HepG2 (cell line): Measurements from ENCODE around the gene DNAJB11. TPM values are rescaled to one million over a fixed set of nuclear protein-coding genes. Genes with fewer than 3 reads are reported as not detected.

ENCODE experiments used
- AGO2 ChIP-seq: fragments of 200-400 bp; formaldehyde crosslinking; optimal IDR thresholded peaks from 2 replicates; pipeline ENCODE3; 2017; ENCODE audit warnings: mild to moderate bottlenecking, low read depth, low read length, moderate library complexity
- DDIT3 ChIP-seq: sonication (generic); formaldehyde crosslinking; IDR thresholded peaks from 2 replicates; pipeline ENCODE4 v1.4.0; 2020; ENCODE audit warnings: mild to moderate bottlenecking, missing genetic modification reagents
- HES4 ChIP-seq: sonication (generic); formaldehyde crosslinking; IDR thresholded peaks from 2 replicates; pipeline ENCODE4 v1.9.0; 2021; ENCODE audit warnings: mild to moderate bottlenecking, missing genetic modification reagents, borderline replicate concordance
- KDM3A ChIP-seq: IDR thresholded peaks from 2 replicates; pipeline ENCODE4 v1.6.1; 2018; ENCODE audit warnings: low read depth, missing compliant biosample characterization
- MAFG ChIP-seq: sonication (generic); formaldehyde crosslinking; IDR thresholded peaks from 2 replicates; pipeline ENCODE4 v1.5.1; 2020; ENCODE audit warnings: mild to moderate bottlenecking, missing genetic modification reagents
- NFKB2 ChIP-seq: sonication (generic); formaldehyde crosslinking; IDR thresholded peaks from 2 replicates; pipeline ENCODE4 v1.4.0; 2020; ENCODE audit warnings: missing genetic modification reagents, borderline replicate concordance
- TOE1 ChIP-seq: sonication (generic); formaldehyde crosslinking; IDR thresholded peaks from 2 replicates; pipeline ENCODE4 v1.4.0; 2020; ENCODE audit warnings: mild to moderate bottlenecking, missing genetic modification reagents
- ZHX2 ChIP-seq, 2 experiments: sonication (generic) in 1 of 2; formaldehyde crosslinking in 1 of 2; IDR thresholded peaks; 2 replicates each; pipeline versions ENCODE4 v1.6.1 to v1.9.0; 2014 to 2022; ENCODE audit warnings: antibody characterized with exemption in 1 of 2, borderline replicate concordance in 1 of 2, inconsistent platforms in 1 of 2, low read depth in 1 of 2, missing genetic modification reagents in 1 of 2
- ZNF605 ChIP-seq: sonication (generic); formaldehyde crosslinking; IDR thresholded peaks from 2 replicates; pipeline ENCODE4 v1.8.0; 2022; ENCODE audit warnings: mild to moderate bottlenecking, missing genetic modification reagents
- ZNF678 ChIP-seq: sonication (generic); formaldehyde crosslinking; IDR thresholded peaks from 2 replicates; pipeline ENCODE4 v1.4.0; 2020; ENCODE audit warnings: mild to moderate bottlenecking, missing genetic modification reagents
- ZNF775 ChIP-seq: sonication (generic); formaldehyde crosslinking; IDR thresholded peaks from 2 replicates; pipeline ENCODE4 v1.4.0; 2020; ENCODE audit warnings: missing genetic modification reagents, mild to moderate bottlenecking, moderate library complexity, borderline replicate concordance
- ZSCAN21 ChIP-seq: sonication (generic); formaldehyde crosslinking; IDR thresholded peaks from 2 replicates; pipeline ENCODE4 v1.8.0; 2022; ENCODE audit warnings: mild to moderate bottlenecking, missing genetic modification reagents, moderate library complexity, borderline replicate concordance
- polyA plus RNA-seq, 8 experiments: library from polyadenylated mRNA; depleted of rRNA in 3 of 8; stranded (reverse) in 7 of 8; unstranded in 1 of 8; fragments of >200 nt; fragmentation: Illumina TruSeq in 4 of 8; extraction: Trizol in 4 of 8; gene quantifications; 2 replicates each; pipeline versions ENCODE4 v1.2.1 to v1.2.3, GENCODE V29; 2011 to 2016; ENCODE audit warnings: low read depth in 4 of 8, missing spikeins in 1 of 8, mixed read lengths in 1 of 8; ENCODE audit not compliant: insufficient read depth in 1 of 8
- total RNA-seq, 5 experiments: library from RNA; depleted of rRNA; stranded (reverse); fragments of >200 nt; fragmentation: Illumina TruSeq; extraction: Trizol; gene quantifications; 2 replicates each; pipeline ENCODE4 v1.2.3, GENCODE V29; 2016; ENCODE audit warnings: low read depth in 1 of 5
- TF ChIP-seq, protein P1 (sequence below): sonication (generic); formaldehyde crosslinking; IDR thresholded peaks from 2 replicates; pipeline ENCODE4 v1.5.1; 2020; ENCODE audit warnings: missing genetic modification reagents, mild to moderate bottlenecking, borderline replicate concordance

DNAJB11 gene
- total and polyA plus RNA-seq, 2 of the 13 experiments (the other 11 are each of a cell fraction or from before 2014, with no cell fraction given): 41.0 to 132 TPM

DNA sequence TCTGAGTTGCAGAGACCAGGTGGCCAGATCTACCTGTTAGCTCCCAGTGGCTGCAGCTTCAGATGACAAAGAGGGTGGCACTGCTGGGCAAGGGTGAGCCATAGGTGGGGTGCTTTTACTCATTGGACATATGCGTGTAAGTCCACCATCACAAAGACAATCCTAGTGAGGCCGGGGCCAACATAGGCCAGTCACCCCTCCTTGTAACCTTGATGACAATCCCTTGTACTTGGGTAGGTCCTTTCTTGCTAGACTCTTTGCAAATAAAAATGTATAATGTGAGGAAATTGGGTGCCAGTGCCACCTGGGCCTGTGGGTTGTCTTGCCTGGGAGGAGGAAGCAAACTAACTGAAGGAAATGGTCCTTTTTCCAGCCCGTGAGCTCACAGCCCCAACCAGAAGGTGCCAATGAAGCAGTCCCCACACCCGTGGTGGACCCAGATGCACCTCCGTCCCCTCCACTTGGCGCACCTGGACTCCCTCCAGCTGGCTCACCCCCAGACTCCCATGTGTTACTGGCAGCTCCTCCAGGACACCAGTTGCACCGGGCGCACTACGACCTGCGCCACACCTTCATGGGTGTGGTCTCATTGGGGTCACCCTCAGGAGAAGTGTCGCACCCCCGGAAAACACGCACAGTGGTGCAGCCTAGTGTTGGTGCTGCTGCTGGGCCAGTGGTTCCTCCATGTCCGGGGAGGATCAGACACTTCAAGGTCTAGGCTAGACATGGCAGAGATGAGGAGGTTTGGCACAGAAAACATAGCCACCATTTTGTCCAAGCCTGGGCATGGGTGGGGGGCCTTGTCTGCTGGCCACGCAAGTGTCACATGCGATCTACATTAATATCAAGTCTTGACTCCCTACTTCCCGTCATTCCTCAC lies 49.9 kb downstream of the DNAJB11 start (continued):
- peak; percentile 71; the same call in 1 of the 2 replicates for TF ChIP-seq ZHX2 (IDR thresholded peaks at IDR 0.05; ENCODE audit: low read depth)
- TF ChIP-seq ZHX2 (CRISPR knock-in tag; IDR thresholded peaks at IDR 0.05; ENCODE audit: borderline replicate concordance): no peak
- peak; percentile 31; the same call in 1 of the 2 replicates for TF ChIP-seq ZNF678 (CRISPR knock-in tag)
- TF ChIP-seq ZSCAN21 (CRISPR knock-in tag): peak; percentile 4; the same call in 1 of the 2 replicates
- TF ChIP-seq MAFG (CRISPR knock-in tag): no peak
- peak; percentile 81 for TF ChIP-seq ZNF605 (CRISPR knock-in tag)
- TF ChIP-seq, protein P1, sequence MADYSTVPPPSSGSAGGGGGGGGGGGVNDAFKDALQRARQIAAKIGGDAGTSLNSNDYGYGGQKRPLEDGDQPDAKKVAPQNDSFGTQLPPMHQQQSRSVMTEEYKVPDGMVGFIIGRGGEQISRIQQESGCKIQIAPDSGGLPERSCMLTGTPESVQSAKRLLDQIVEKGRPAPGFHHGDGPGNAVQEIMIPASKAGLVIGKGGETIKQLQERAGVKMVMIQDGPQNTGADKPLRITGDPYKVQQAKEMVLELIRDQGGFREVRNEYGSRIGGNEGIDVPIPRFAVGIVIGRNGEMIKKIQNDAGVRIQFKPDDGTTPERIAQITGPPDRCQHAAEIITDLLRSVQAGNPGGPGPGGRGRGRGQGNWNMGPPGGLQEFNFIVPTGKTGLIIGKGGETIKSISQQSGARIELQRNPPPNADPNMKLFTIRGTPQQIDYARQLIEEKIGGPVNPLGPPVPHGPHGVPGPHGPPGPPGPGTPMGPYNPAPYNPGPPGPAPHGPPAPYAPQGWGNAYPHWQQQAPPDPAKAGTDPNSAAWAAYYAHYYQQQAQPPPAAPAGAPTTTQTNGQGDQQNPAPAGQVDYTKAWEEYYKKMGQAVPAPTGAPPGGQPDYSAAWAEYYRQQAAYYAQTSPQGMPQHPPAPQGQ (CRISPR knock-in tag): 0 out of 2 replicates have a peak, but pooled peaks have one; percentile 20
- TF ChIP-seq TOE1 (CRISPR knock-in tag): no peak; the same call in 1 of the 2 replicates
- TF ChIP-seq DDIT3 (CRISPR knock-in tag): no peak; the same call in 1 of the 2 replicates
- peak; percentile 100 for TF ChIP-seq AGO2
- TF ChIP-seq KDM3A (CRISPR knock-in tag): 0 out of 2 replicates have a peak, but pooled peaks have one; percentile 36
- peak; percentile 98 for TF ChIP-seq NFKB2
- TF ChIP-seq ZNF775 (CRISPR knock-in tag): 0 out of 2 replicates have a peak, but pooled peaks have one; percentile 1
- peak; percentile 88 for TF ChIP-seq HES4 (CRISPR knock-in tag)
